Stimulated activated CD4-positive, alpha-beta T cell treated with anti-CD3 and anti-CD28 coated beads, TNF-alpha, amount 100 ng/mL, for 4 hours (primary cell): Measurements from ENCODE around the gene BET1.

ENCODE experiments used
- DNase-seq, 3 experiments: peaks; one replicate each; pipeline ENCODE4 v3.0.0-alpha.2; 2020; ENCODE audit warnings: low read depth in 3 of 3

Gene BET1

DNA sequence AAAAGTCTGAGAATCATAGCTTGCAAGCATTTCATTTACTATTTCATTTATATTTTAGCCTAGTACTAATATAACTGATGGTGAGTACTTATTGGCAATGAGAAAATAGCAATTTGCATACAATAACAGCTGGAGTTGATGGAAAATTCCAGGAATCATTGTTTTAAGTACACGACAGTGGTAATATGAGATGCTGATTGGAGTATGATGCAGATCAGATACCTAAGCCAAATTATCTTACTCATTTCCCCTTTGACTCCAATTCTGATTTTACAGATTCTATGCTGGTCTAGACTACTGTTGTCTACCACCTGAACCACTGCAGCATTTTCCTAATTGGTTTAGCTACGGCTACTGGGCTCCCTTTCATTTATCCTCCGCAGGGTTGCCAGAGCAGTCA lies 45.9 kb downstream of the BET1 start:
- DNase-seq: no peak

DNA sequence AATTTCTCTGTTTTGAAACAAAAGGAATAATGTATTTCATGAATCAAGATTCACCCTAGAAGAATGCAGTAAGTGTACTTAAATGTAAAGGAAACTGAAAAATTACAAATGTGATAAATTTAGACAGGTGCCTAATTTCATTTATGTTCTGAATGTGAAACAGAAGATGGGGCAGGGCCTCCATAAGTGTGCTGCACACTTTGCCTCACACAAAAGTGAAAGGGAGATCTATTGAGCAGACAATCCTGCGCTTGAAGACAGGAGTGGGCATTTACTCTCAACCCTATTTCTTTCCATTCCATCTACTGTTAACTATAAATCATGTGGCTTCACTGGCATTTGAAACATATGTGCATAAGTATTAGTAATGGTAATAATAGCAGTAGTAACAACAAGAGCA lies 46.4 kb downstream of the BET1 start:
- no peak for DNase-seq

DNA sequence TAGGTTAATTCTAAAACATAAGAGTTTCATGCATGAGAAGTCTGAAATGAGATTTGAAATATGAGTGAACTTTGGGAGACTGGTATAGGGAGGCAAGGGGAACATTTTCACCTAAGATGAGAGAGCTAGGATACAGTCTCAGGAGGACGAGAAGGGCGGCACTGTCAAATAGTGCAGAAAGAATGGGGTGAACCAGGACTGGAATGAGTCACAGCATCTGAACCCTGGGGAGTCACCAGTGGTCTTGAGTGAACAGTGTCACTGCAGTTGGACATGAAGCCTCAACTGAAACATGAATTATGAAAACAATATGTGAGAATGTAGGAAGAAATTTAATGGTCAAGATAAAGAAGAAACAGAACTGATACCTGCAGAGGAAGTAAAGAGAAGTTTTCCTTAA lies 48.9 kb downstream of the BET1 start:
- DNase-seq: no peak

- no peak for DNase-seq
These were observed 54.7 kb downstream of the BET1 start for GRCh38 chr7:93949423-93949822.

- DNase-seq: no peak
These were observed 55.3 kb downstream of the BET1 start for GRCh38 chr7:93948873-93949272.

- DNase-seq: no peak
These were observed 56.0 kb downstream of the BET1 start for GRCh38 chr7:93948106-93948505.

GRCh38 chr7:93945756-93946535 lies 58.2 kb downstream of the BET1 start:
- no peak for DNase-seq

GRCh38 chr7:93945083-93945482 lies 59.1 kb downstream of the BET1 start:
- no peak for DNase-seq

- no peak for DNase-seq
These were observed 59.5 kb downstream of the BET1 start for GRCh38 chr7:93944673-93945072.

- DNase-seq: no peak
These were observed 60.2 kb downstream of the BET1 start for GRCh38 chr7:93943816-93944540.
